ENCODE data around the gene MB21D2. TPM values are rescaled to one million over a fixed set of nuclear protein-coding genes. Genes with fewer than 3 reads are reported as not detected.

The MB21D2 gene
- total RNA-seq, 1 experiment from 2014 or later, result 9.5 TPM

- in situ Hi-C loops (cut with HindIII; ENCODE audit: low pct_unique_long_range_greater_than_20kb, low sequenced_read_pairs), result no loop called here
- DNase-seq (ENCODE audit: low read depth, low spot score), result no peak
These were observed 11.5 kb upstream of the MB21D2 start for GRCh38 chr3:192929146-192929545.

DNA sequence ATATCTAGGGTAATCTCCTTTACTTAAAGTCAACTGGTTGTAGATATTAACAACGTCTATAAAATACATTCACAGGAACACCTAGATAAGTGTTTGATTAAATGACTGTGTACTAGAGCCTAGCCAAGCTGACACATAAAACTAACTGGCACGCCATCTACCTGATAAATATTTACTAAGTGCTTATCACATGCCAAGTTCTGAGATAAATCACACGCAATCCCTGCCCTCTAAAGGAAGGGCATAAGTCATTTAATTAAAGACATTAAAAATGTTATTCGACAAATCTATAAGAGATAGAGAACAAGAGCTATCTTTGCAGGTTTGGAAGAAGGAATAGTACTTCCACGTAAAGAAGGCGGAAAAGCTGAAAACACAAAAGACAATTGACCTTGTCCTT, 11.1 kb upstream of the MB21D2 start:
- in situ Hi-C loops (cut with HindIII; ENCODE audit: low pct_unique_long_range_greater_than_20kb, low sequenced_read_pairs), result no loop called here
- DNase-seq (ENCODE audit: low read depth, low spot score), result no peak

DNA sequence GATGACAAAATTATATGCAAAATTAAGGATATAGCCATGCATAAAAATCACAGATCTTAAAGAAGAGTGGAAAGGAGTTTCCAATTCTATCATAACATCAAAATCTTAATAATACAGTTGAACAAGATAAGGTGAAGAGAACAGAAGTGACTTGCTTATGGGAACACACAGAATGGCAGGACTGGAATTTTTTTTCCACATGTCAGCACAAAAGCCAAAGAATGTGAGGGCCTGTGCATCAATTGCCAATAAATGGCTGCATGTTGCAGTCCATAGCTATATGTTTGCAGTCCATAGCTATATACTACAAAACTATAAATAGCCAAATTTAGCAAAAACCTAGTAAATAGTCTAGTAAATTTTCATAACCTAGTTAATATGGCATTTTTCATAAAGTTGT, 10.4 kb upstream of the MB21D2 start:
- in situ Hi-C loops (cut with HindIII; ENCODE audit: low pct_unique_long_range_greater_than_20kb, low sequenced_read_pairs), result no loop called here
- no peak for DNase-seq (ENCODE audit: low read depth, low spot score)

DNA sequence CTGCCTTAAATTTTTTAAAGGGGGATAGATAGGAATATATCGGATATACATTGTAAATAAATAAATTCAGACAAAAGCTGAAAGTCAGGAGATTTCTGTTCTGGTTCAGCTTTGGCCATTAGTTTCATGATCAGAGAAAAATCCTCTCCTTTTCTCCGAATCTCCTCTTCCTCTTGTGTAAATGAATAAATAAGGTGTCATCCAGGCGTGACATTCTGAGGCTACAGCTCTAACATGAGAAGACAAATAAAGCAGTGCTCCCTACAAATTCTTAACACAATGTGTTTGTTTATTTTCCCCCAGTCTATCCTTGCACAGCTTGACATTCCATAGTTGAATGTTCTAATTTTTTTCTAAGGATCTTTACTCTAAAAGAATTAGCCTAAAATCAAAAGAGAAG, 9.4 kb upstream of the MB21D2 start:
- DNase-seq (ENCODE audit: low read depth, low spot score), result no peak
- in situ Hi-C loops (cut with HindIII; ENCODE audit: low pct_unique_long_range_greater_than_20kb, low sequenced_read_pairs), result no loop called here

- no peak for DNase-seq (ENCODE audit: low read depth, low spot score)
- in situ Hi-C loops (cut with HindIII; ENCODE audit: low pct_unique_long_range_greater_than_20kb, low sequenced_read_pairs), result no loop called here
These were observed 6.1 kb upstream of the MB21D2 start for GRCh38 chr3:192923731-192924130.

DNA sequence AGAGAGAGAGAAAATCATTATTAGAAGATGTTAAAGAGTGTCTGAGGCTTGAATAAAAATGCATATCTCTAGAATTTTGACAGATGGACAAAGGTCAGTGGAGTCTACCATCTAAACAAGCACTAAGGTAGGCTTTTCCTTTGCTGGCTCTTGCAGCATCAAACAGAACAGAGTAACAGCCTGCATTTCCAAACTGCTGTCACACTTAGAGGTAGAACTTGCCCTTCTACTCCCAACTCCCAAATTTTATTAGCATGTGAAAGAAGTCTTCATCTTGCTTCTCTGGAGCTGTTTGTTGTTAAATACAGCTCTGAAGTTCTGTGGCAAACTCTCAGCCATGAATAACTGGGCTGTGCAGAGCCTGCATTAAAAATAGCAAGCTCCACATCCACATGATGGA, 4.1 kb upstream of the MB21D2 start:
- DNase-seq (ENCODE audit: low read depth, low spot score), result no peak
- in situ Hi-C loops (cut with HindIII; ENCODE audit: low pct_unique_long_range_greater_than_20kb, low sequenced_read_pairs), result no loop called here

DNA sequence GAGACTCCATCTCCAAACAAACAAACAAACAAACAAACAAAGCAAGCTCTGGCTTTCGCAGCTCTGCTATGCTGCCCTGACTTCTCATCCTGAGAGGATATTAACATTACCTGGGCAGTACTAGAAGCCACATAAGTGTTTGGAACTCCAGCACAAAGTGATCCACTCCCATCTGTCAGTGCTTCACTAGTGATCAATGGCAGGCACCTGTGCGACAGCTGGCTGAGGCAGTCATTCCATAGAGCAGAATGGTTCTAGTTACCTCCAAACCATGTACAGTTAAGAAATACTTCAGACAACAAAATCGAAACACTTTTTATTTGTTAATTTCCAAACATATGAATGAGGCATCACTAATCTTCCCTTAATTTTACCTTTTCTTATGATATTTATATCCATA, 2.8 kb upstream of the MB21D2 start:
- DNase-seq (ENCODE audit: low read depth, low spot score), result no peak
- in situ Hi-C loops (cut with HindIII; ENCODE audit: low pct_unique_long_range_greater_than_20kb, low sequenced_read_pairs), result no loop called here

DNA sequence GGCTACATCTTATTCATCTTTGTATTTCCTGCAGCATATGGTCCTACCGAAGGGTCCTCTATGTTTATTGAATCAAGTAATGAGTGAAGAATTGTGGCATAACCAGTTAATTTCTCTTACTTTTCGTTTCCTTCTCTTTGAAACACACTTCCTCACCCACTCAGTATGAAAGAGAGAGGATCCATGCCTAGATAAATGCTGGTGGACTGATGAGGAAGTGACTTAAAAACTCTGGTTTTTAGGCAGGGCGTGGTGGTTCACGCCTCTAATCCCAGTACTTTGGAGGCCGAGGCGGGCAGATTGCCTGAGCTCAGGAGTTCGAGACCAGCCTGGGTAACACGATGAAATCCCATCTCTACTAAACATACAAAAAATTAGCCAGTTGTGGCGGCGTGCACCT, 2.2 kb upstream of the MB21D2 start:
- no peak for DNase-seq (ENCODE audit: low read depth, low spot score)
- in situ Hi-C loops (cut with HindIII; ENCODE audit: low pct_unique_long_range_greater_than_20kb, low sequenced_read_pairs), result no loop called here

- in situ Hi-C loops (cut with HindIII; ENCODE audit: low pct_unique_long_range_greater_than_20kb, low sequenced_read_pairs), result no loop called here
- DNase-seq (ENCODE audit: low read depth, low spot score), result no peak
These were observed 576 bp upstream of the MB21D2 start for GRCh38 chr3:192918275-192918588.

GRCh38 chr3:192917028-192917403, 640 bp downstream of the MB21D2 start:
- in situ Hi-C loops (cut with HindIII; ENCODE audit: low pct_unique_long_range_greater_than_20kb, low sequenced_read_pairs), result no loop called here
- DNase-seq (ENCODE audit: low read depth, low spot score), result peak; percentile 51

- in situ Hi-C loops (cut with HindIII; ENCODE audit: low pct_unique_long_range_greater_than_20kb, low sequenced_read_pairs), result no loop called here
- no peak for DNase-seq (ENCODE audit: low read depth, low spot score)
These were observed 1.2 kb downstream of the MB21D2 start for GRCh38 chr3:192916371-192917027.

- in situ Hi-C loops (cut with HindIII; ENCODE audit: low pct_unique_long_range_greater_than_20kb, low sequenced_read_pairs), result no loop called here
- DNase-seq (ENCODE audit: low read depth, low spot score), result no peak
These were observed 1.9 kb downstream of the MB21D2 start for GRCh38 chr3:192915722-192916121.

DNA sequence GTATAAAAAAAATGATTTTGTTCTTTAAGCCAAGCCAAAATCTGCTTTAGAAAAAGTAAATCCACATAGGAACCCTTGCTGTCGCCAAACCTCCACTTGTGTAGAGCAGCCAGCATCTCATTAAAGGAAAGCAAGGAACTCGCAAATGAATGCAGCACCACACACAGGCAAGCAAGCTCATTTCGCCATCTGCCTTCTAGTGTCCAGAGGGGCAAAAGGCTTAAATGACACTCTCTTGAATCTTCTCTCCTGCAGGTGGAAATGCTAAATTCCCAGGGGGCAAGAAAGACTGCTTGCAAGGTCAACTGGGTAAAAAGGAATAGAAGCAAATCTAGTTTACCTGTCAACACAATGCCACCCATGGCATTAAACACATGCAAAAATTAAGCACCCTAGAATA, 2.4 kb downstream of the MB21D2 start:
- peak; percentile 71 for DNase-seq (ENCODE audit: low read depth, low spot score)
- in situ Hi-C loops (cut with HindIII; ENCODE audit: low pct_unique_long_range_greater_than_20kb, low sequenced_read_pairs), result no loop called here

DNA sequence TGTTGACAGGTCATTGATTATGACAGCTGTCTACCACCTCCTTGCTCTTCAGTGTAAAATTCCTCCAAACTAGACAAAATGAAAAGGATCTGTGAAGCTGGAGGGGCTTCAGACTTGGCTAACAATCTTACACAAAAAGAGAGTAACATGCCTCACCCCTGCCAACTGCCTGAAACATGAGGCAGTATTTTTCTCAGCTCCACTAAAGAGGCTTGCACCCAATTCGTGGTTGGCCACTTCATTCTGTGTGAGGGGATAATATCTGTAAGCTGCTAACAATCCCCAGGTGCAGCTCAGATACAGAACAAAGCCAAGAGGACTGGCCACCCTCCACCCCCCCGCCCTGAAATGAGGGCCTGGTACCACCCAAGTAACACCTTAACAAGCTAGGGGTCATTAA, 2.8 kb downstream of the MB21D2 start:
- in situ Hi-C loops (cut with HindIII; ENCODE audit: low pct_unique_long_range_greater_than_20kb, low sequenced_read_pairs), result no loop called here
- DNase-seq (ENCODE audit: low read depth, low spot score), result no peak

DNA sequence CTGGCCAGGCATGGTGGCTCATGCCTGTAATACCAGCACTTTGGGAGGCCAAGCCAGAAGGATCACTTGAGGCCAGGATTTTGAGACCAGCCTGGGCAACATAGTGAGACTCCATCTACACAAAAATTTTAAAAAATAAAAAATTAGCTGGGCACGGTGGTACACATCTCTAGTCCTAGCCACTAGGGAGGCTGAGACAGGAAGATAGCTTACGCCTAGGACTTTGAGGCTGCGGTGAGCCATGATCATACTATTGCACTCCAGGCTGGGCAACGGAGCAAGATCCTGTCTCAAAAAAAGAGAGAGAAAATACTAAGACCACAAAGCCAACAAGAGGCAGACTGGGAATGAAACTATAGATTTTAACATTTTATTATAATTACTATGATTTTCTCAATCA, 4.1 kb downstream of the MB21D2 start:
- DNase-seq (ENCODE audit: low read depth, low spot score), result no peak
- in situ Hi-C loops (cut with HindIII; ENCODE audit: low pct_unique_long_range_greater_than_20kb, low sequenced_read_pairs), result no loop called here

DNA sequence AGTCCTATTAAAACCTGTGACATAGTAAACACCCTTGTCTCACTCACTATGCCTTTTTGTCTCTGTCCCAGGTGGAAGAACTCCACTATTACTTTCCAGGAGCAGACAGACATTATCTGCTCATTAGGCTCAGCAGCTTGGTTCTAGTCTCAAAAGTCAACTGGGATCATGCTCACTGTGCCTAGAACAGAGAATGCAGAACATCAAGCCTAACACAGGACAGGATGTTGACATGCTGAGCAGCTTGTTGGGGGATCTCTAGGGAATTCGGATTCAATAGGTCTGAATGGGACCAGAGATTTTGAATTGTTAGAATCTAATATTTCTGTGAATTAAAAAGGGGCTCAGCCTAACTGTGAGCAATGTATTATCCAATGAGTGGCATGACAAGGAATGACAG, 6.4 kb downstream of the MB21D2 start:
- in situ Hi-C loops (cut with HindIII; ENCODE audit: low pct_unique_long_range_greater_than_20kb, low sequenced_read_pairs), result no loop called here
- no peak for DNase-seq (ENCODE audit: low read depth, low spot score)

DNA sequence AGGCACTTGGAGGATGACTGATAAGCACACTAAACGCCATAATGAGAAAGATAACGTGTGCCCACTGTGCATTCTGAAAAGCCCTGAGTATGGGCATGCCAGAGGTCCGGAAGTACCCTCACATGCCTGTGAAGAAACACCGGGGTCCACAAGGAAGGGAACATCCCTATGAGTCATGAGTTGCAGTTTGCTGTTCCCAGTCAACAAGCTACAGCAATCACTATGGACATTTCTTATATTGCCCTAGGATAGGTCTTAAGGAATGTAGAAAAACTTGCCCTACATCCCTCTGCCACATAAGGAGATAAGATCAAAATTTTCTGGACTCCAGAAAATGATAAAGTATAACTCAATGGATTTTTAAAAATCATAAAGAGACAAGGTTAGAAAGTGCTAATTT, 9.9 kb downstream of the MB21D2 start:
- no peak for DNase-seq (ENCODE audit: low read depth, low spot score)
- in situ Hi-C loops (cut with HindIII; ENCODE audit: low pct_unique_long_range_greater_than_20kb, low sequenced_read_pairs), result no loop called here

DNA sequence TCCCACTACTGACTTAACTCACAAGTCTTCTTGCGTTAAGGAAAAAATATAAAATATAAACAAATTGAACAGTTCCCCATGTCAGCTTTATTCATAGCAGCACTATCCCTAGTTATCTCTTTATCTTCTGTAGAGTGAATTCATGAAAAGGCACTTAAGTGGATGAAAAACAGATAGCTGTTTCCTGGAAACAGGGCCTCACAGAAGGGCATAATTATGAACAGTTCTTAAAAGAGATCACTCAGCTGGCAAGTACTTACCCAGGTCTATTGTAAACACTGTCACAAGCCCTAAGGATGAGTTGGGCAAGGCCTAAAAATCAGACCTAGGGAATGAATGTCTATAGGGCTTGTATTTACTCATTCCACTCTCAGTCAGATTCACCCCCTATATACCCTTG, 10.7 kb downstream of the MB21D2 start:
- in situ Hi-C loops (cut with HindIII; ENCODE audit: low pct_unique_long_range_greater_than_20kb, low sequenced_read_pairs), result no loop called here

GRCh38 chr3:192905980-192906678, 11.5 kb downstream of the MB21D2 start:
- in situ Hi-C loops (cut with HindIII; ENCODE audit: low pct_unique_long_range_greater_than_20kb, low sequenced_read_pairs), result no loop called here

More for the DNA sequence above, 10.7 kb downstream of the MB21D2 start:
- DNase-seq (ENCODE audit: low read depth, low spot score), result no peak

More at GRCh38 chr3:192905980-192906678, 11.5 kb downstream of the MB21D2 start:
- DNase-seq (ENCODE audit: low read depth, low spot score), result no peak
